Stimulated activated CD8-positive, alpha-beta memory T cell treated with anti-CD3 and anti-CD28 coated beads, Interleukin-12 subunit alpha, Interleukin-12 subunit beta, amount 100 ng/mL, for 4 hours (primary cell): ENCODE measurements around the gene EDN1.

Source experiments
- DNase-seq: peaks from one replicate; pipeline ENCODE4 v3.0.0-alpha.2; 2020; ENCODE audit warnings: low read depth

Gene EDN1

GRCh38 chr6:12289933-12290820 lies at the start of gene EDN1:
EDN1 (plus strand) TSS chr6:12290361; CDS start chr6:12290630, 269 bp downstream.
- DNase-seq: peak; percentile 7

GRCh38 chr6:12241493-12242175 lies 48.5 kb upstream of the EDN1 start:
- no peak for DNase-seq

GRCh38 chr6:12243169-12243568 lies 47.0 kb upstream of the EDN1 start:
- DNase-seq: no peak

GRCh38 chr6:12245360-12245759 lies 44.8 kb upstream of the EDN1 start:
- no peak for DNase-seq

DNA sequence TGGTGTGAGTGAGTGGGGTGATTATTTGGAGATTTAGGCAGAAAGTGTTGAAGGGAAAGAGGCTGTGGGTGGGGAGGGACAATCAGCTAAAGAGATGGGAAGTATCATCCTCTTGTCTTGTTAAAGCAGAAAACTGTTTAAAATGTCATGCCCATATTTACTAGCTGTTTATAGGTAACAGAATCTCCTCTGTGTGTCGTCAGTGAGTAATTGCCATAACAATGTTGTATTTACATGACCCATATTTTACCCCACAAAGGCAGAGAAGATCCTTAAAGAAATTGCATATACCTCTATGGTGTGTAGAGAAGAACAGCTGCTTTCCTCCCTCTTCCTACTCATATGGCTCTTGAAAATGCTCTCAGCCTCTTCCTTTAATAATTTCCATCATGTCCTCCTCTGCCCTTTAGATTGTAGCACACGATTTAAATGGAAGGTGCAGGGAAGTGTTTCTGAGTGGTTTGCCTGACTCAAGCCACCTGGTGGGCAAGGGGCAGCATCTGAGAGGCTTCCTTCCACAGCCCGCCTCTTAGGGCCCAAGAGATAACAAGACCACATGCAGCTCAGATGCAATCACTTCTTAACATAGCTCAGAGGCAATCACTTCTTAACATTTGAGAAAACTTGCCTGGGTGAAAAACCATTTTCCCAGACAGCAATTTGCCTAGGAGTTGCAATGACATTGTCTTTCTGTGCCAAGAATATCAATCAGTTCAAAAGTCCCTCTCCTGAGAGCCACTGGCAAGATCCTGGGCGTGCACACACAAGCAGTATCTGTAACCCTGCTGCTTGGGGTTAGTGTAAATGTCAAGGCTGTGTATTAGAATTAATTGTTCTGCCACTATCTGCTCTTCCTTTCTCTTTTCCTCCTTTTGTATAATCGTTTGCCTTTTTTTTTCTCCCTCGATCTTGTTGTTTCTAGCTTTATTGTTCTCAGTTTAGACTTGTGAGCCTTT lies 44.1 kb upstream of the EDN1 start:
- no peak for DNase-seq

- DNase-seq: no peak
Measured at GRCh38 chr6:12246900-12247299, 43.3 kb upstream of the EDN1 start.

DNA sequence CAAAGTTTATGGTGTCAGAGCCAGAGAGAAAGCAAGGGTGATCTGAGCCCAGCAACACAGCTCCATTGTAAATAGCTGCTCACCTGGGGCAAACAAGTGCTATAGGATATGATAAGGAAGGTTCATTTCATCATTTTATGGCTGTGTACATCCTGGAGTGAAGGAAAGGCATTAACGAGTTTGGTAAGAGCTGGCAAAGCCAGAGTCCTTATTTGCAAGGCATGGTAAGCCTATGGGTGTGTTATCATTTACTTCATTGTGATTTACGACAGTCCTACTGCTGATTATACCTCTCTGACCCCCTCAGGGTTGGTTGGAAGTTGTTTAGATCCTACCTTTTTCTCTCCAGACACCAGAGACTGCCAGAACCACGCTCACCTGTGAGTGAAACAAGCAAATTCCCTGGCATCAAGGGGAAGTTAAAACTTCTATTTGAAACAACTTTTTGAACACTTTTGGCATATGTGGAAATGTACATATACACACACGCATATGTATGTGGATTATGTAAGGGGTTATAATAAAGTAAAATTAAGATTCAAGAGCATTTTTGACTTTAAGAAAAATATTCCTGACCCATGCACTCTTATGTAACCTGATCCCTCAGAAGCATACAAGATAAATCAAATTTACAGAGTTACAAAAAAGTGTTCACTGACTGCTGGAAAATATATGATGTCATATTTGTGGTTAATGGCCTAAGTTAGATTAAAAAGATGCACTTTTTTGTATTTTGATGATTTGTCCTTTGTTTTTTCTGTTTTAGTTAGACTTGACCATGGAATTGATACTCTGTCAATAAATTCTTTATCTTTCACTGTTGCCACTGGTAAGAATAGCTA lies 40.4 kb upstream of the EDN1 start:
- no peak for DNase-seq

- DNase-seq: no peak
Measured at GRCh38 chr6:12250383-12250770, 39.8 kb upstream of the EDN1 start.

DNA sequence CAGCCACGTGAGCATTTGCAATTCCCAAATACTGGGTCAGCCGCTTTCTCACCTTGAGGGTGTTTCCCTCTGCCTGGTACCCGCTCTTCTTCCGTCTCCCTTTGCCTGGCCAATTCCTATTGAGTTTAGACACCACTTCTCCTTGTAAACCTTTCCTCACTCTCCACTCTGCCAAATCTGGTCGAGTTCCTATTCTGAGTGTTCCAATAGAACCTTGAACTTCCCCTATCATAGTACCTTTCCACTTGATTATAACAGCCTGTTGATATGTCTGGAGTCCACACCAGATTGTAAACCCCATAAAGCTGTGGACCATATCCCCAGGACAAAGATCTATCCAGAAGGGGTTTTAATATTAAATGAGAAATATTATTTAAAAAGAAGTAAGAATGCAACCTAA lies 36.0 kb upstream of the EDN1 start:
- DNase-seq: no peak

DNA sequence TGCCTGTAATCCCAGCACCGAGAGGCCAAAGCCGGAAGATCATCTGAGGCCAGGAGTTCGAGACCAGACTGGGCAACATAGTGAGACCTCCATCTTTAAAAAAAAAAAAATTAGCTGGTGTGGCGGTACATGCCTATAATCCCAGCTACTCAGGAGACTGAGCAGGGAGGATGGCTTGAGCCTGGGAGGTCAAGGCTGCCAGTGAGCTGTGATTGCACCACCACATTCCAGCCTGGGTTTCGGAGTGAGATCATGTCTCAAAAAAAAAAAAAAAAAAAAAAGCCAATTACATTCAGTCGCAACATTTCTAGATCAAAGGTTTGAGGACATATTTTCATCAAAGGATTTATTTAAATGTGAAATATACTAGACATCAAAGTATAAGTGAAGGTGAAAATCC lies 32.0 kb upstream of the EDN1 start:
- DNase-seq: no peak

GRCh38 chr6:12258591-12259075 lies 31.5 kb upstream of the EDN1 start:
- no peak for DNase-seq

DNA sequence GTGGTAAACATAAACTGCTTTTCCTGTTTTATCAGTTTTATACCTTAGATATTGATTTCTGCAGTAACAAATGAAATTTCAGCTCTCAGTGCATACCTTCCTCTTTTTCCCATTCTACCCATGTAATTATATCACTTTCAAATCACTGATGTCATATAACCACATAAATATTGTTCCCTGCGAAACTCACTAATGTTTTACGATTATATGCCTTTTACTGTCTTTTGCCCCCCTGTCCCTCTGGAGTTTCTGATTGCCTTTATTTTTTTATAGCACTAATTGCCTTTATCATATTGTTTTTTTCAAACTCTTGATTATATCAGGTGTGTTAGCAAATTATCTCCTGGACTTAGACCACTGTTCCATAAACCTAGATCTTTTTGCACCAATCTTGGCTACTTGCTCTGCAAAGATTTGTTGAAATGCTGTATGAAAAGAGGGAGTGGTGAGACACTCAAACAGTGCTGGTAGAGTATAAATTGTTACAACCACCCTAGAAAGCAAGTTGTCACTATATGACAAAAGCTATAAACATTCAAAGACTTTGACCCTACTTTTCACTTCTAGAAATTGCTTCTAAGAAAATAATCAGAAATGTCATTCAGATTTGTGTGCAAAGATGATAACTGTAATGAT lies 29.6 kb upstream of the EDN1 start:
- no peak for DNase-seq

DNA sequence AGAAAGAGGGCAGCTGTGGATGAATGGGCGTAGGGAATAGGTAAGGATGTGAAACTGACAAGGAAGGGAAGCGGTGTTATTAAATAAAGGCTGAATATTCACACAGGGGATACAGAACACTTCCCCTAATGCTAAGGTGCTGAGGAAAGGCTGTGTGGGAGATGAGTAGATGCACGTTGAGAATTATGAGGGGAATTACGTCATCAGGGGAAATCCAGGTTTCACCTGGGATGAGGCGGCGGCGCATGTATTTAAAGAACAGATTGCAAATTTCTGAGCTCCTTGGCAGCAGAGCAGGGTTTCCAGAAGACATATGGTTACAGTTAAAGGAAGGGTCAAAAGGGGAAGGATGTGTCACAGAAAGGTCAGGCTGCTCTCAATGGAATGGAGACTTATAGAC lies 28.7 kb upstream of the EDN1 start:
- DNase-seq: no peak

DNA sequence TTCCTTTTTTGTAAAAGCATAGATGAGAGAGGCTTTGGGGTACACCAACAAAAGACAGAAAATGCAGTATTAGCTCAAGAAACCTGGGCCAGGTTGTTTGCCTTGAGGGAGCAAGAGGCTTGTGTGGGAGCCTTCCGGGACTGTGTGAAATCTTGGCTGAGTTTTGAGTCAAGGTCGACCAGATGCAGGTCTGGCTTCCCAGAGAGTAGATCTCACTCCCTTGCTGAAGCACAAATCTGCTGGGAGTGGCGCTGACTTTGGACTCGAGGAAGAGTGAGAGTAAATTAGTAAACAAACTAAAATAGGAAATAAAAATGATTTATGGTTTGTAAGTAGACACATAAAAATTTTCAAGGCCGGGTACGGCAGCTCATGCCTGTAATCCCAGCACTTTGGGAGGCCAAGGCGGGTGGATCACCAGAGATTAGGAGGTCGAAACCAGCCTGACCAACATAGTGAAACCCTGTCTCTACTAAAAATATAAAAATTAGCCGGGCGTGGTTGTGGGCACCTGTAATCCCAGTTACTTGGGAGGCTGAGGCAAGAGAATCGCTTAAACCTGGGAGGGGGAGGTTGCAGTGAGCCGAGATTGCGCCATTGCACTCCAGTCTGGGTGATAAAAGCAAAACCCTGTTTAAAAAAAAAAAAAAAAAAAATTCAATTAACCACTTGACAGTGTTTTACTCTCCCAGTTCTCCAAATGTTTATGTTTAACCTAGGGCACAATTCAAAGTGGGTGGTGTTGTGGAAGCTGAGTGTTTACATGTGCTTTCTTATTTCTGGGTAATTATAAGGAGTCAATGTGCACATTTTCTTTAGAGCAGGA lies 27.7 kb upstream of the EDN1 start:
- DNase-seq: no peak

DNA sequence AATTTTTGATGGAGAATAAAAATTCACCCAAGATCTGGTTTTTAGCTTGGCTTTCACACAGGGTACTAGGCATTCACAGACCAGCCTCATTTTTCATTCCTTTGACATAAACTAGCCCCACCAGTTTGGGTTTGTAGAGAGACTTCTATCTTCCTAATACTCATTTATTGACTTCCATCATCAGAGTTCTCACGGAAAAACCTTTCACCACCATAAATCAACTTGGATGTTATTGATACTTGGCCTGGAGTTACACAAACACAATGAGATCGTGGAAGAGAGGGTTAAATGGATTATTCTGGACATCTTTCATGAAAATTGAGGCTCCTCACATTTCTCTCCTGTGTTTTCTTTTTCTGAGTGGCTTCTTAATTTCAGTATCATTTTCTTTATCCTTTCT lies 26.8 kb upstream of the EDN1 start:
- no peak for DNase-seq

GRCh38 chr6:12264671-12265070 lies 25.5 kb upstream of the EDN1 start:
- no peak for DNase-seq

- DNase-seq: no peak
Measured at GRCh38 chr6:12265296-12265695, 24.9 kb upstream of the EDN1 start.

DNA sequence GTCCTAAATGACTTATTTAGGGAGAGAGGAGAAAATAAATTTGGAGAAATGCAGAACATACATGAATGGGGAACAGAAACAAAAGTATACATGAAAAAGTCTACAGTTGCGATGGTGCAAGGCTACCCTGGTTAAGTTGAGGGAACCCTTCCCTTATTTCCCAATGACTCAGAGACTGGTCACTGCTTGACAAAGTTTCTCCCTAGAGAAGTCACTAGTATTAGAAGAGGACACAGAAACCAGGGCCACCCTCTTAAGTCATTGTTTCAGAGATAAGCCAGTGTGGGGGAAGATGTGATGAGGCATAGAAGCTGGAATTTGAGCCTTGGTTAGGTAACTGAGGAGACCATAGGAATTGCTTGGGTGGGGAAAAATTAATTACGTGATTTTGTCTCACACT lies 24.4 kb upstream of the EDN1 start:
- no peak for DNase-seq

GRCh38 chr6:12266571-12266970 lies 23.6 kb upstream of the EDN1 start:
- no peak for DNase-seq

- DNase-seq: no peak
Measured at GRCh38 chr6:12269110-12269509, 21.1 kb upstream of the EDN1 start.
